Activated CD8-positive, alpha-beta memory T cell treated with anti-CD3 and anti-CD28 coated beads for 24 hours (primary cell): ENCODE data around the gene SLCO3A1.
A peak's percentile ranks its signal among the peaks of the same experiment; 100 is the strongest.

Experiments
- DNase-seq: peaks from one replicate; pipeline ENCODE4 v3.0.0-alpha.2; 2020

Gene SLCO3A1

GRCh38 chr15:91885054-91885453 is 31.5 kb downstream of the SLCO3A1 start:
- no peak for DNase-seq

- no peak for DNase-seq
These were observed 32.3 kb downstream of the SLCO3A1 start for GRCh38 chr15:91885714-91886270.

GRCh38 chr15:91886878-91887277 is 33.4 kb downstream of the SLCO3A1 start:
- no peak for DNase-seq

- DNase-seq = no peak
These were observed 33.8 kb downstream of the SLCO3A1 start for GRCh38 chr15:91887321-91887720.

- no peak for DNase-seq
These were observed 34.4 kb downstream of the SLCO3A1 start for GRCh38 chr15:91887921-91888373.

- DNase-seq = no peak
These were observed 35.8 kb downstream of the SLCO3A1 start for GRCh38 chr15:91889111-91889815.

- no peak for DNase-seq
These were observed 37.1 kb downstream of the SLCO3A1 start for GRCh38 chr15:91890614-91891013.

- DNase-seq = no peak
These were observed 37.6 kb downstream of the SLCO3A1 start for GRCh38 chr15:91891101-91891500.

GRCh38 chr15:91891788-91892345 is 38.4 kb downstream of the SLCO3A1 start:
- no peak for DNase-seq

GRCh38 chr15:91892436-91892835 is 38.9 kb downstream of the SLCO3A1 start:
- DNase-seq = no peak

GRCh38 chr15:91894606-91895005 is 41.1 kb downstream of the SLCO3A1 start:
- DNase-seq = no peak

GRCh38 chr15:91895051-91895450 is 41.5 kb downstream of the SLCO3A1 start:
- no peak for DNase-seq

- no peak for DNase-seq
These were observed 43.0 kb downstream of the SLCO3A1 start for GRCh38 chr15:91896341-91897055.

GRCh38 chr15:91897585-91898372 is 44.3 kb downstream of the SLCO3A1 start:
- no peak for DNase-seq

- no peak for DNase-seq
These were observed 45.3 kb downstream of the SLCO3A1 start for GRCh38 chr15:91898843-91899242.

GRCh38 chr15:91904942-91905341 is 51.4 kb downstream of the SLCO3A1 start:
- no peak for DNase-seq

GRCh38 chr15:91908391-91908790 is 54.9 kb downstream of the SLCO3A1 start:
- DNase-seq = peak; percentile 19

- no peak for DNase-seq
These were observed 55.6 kb downstream of the SLCO3A1 start for GRCh38 chr15:91909111-91909510.

GRCh38 chr15:91909574-91909973 is 56.1 kb downstream of the SLCO3A1 start:
- DNase-seq = no peak

GRCh38 chr15:91911844-91912243 is 58.3 kb downstream of the SLCO3A1 start:
- no peak for DNase-seq

- DNase-seq = no peak
These were observed 58.8 kb downstream of the SLCO3A1 start for GRCh38 chr15:91912336-91912735.

GRCh38 chr15:91913560-91913959 is 60.1 kb downstream of the SLCO3A1 start:
- no peak for DNase-seq

- no peak for DNase-seq
These were observed 62.1 kb downstream of the SLCO3A1 start for GRCh38 chr15:91915576-91915975.
